GM20000 (cell line): ENCODE measurements around the gene SULT1E1.

Source experiments
- DNase-seq: peaks from one replicate; pipeline ENCODE4 v3.0.0; 2012; ENCODE audit warnings: low spot score
- CTCF ChIP-seq: IDR thresholded peaks from 2 replicates; pipeline ENCODE4 v1.5.1; 2012; ENCODE audit warnings: mild to moderate bottlenecking, control low read depth; ENCODE audit errors: extremely low read depth, missing control alignments

The SULT1E1 gene

GRCh38 chr4:69848028-69848427 is 11.9 kb downstream of the SULT1E1 start:
- no peak for TF ChIP-seq CTCF
- no peak for DNase-seq

GRCh38 chr4:69843932-69844331 is 16.0 kb downstream of the SULT1E1 start:
- TF ChIP-seq CTCF, result no peak
- no peak for DNase-seq

GRCh38 chr4:69843301-69843700 is 16.6 kb downstream of the SULT1E1 start:
- no peak for TF ChIP-seq CTCF
- DNase-seq, result no peak

GRCh38 chr4:69838977-69839376 is 21.0 kb downstream of the SULT1E1 start:
- no peak for TF ChIP-seq CTCF
- no peak for DNase-seq

- no peak for TF ChIP-seq CTCF
- no peak for DNase-seq
Observed at GRCh38 chr4:69836287-69836686, 23.7 kb downstream of the SULT1E1 start.

- no peak for TF ChIP-seq CTCF
Observed at GRCh38 chr4:69835766-69836165, 24.2 kb downstream of the SULT1E1 start.

GRCh38 chr4:69833251-69833650 is 26.7 kb downstream of the SULT1E1 start:
- no peak for DNase-seq
- no peak for TF ChIP-seq CTCF

More at GRCh38 chr4:69835766-69836165, 24.2 kb downstream of the SULT1E1 start:
- no peak for DNase-seq
